KMS-11 (cell line): ENCODE data around the gene RNASEL.

Source experiments
- H2AFZ ChIP-seq: fragments of 200-600 bp; sonication (generic); 2 replicates; pipeline ENCODE4 v1.6.1; 2016; ENCODE audit warnings: antibody characterized with exemption, mixed run types, low read depth
- H3K27ac ChIP-seq: fragments of 200-600 bp; sonication (generic); 2 replicates; pipeline ENCODE4 v1.6.1; 2016; ENCODE audit warnings: mild to moderate bottlenecking, mixed run types
- H3K27me3 ChIP-seq: fragments of 200-600 bp; sonication (generic); 2 replicates; pipeline ENCODE4 v1.6.1; 2017; ENCODE audit warnings: mild to moderate bottlenecking, low read depth, mixed run types, moderate library complexity; ENCODE audit not compliant: insufficient read depth
- H3K36me3 ChIP-seq: fragments of 200-600 bp; sonication (generic); 2 replicates; pipeline ENCODE4 v1.6.1; 2017; ENCODE audit warnings: mild to moderate bottlenecking, mixed run types; ENCODE audit not compliant: insufficient read depth
- H3K4me1 ChIP-seq: fragments of 200-600 bp; sonication (generic); 2 replicates; pipeline ENCODE4 v1.6.1; 2016; ENCODE audit warnings: mild to moderate bottlenecking, low read depth, mixed run types; ENCODE audit not compliant: poor library complexity, severe bottlenecking
- H3K4me2 ChIP-seq: fragments of 200-600 bp; sonication (generic); 2 replicates; pipeline ENCODE4 v1.7.0; 2016; ENCODE audit warnings: mild to moderate bottlenecking, mixed run types
- H3K4me3 ChIP-seq: fragments of 200-600 bp; sonication (generic); IDR thresholded peaks from 2 replicates; pipeline ENCODE4 v1.6.1; 2017; ENCODE audit warnings: low read depth, low read length, mixed read lengths; ENCODE audit not compliant: insufficient read depth
- H3K79me2 ChIP-seq: fragments of 200-600 bp; sonication (generic); 2 replicates; pipeline ENCODE4 v1.6.1; 2016; ENCODE audit warnings: low read depth, mixed run types; ENCODE audit not compliant: insufficient read depth
- H3K9ac ChIP-seq: fragments of 200-600 bp; sonication (generic); 2 replicates; pipeline ENCODE4 v1.6.1; 2016; ENCODE audit warnings: mild to moderate bottlenecking, mixed run types
- H4K20me1 ChIP-seq: fragments of 200-600 bp; sonication (generic); 2 replicates; pipeline ENCODE4 v1.6.1; 2016; ENCODE audit warnings: mild to moderate bottlenecking, mixed run types; ENCODE audit not compliant: insufficient read depth
- CTCF ChIP-seq: fragments of 200-600 bp; sonication (generic); conservative IDR thresholded peaks from 2 replicates; pipeline ENCODE4 v1.6.1; 2017; ENCODE audit warnings: low read depth, mild to moderate bottlenecking, antibody characterized with exemption, low read length, moderate library complexity, mixed read lengths

The RNASEL gene

GRCh38 chr1:182604175-182605164 lies 15.4 kb upstream of the RNASEL start, which contains the start of gene RGS16:
RGS16 (minus strand) TSS chr1:182604389; CDS start chr1:182604259, 130 bp downstream.
- peak within 1 kb of the TSS; percentile 74 for H3K4me2 ChIP-seq
- no peak for TF ChIP-seq CTCF
- peak within 1 kb of the TSS; percentile 45 for H3K27ac ChIP-seq
- H4K20me1 ChIP-seq: peaks cover 18% of the 10 kb centered on the region
- peak within 1 kb of the TSS; percentile 96 for H3K4me3 ChIP-seq
- H3K27me3 ChIP-seq: peaks cover 2% of the 10 kb centered on the region; the same call in 1 of the 2 replicates
- peaks cover 68% of the 10 kb centered on the region for H3K4me1 ChIP-seq
- H3K79me2 ChIP-seq: peaks cover 33% of the 10 kb centered on the region
- peak within 1 kb of the TSS; percentile 56 for H2AFZ ChIP-seq
- peak within 1 kb of the TSS; percentile 74 for H3K9ac ChIP-seq
- peaks cover 17% of the 10 kb centered on the region; the same call in 1 of the 2 replicates for H3K36me3 ChIP-seq

DNA sequence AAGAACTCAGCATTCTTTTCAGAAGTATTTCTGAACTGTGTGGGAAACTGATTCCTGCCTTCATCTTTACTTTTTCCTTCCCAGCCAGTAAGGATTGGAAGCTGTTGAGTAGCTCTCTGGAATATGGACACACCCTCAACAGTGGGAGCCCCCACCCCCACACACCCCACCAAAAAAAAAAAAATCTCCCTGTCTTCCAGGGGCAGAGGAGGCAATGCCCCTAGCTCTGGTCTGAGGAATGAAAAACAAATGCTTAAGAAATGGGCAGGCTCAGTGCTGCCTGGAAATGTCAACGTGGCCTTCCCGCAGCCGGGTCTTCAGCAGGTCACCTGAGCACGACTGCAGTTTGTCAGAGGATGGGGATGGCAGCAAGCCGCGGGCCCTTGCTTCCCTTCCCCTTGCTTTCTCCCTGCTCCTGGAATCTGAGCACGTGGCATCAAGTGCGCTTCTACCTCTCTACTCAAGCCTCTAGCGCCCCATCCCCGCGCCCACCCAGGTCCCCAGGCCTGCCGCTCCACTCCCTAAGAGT lies 14.7 kb upstream of the RNASEL start:
- peak overlapping the region; percentile 96 for H3K4me3 ChIP-seq
- H3K27ac ChIP-seq: peak overlapping the region; percentile 45
- H3K4me1 ChIP-seq: peaks cover 60% of the 10 kb centered on the region
- peaks cover 17% of the 10 kb centered on the region; the same call in 1 of the 2 replicates for H3K36me3 ChIP-seq
- H3K79me2 ChIP-seq: peaks cover 33% of the 10 kb centered on the region
- peak overlapping the region; percentile 56 for H2AFZ ChIP-seq
- H3K4me2 ChIP-seq: peak overlapping the region; percentile 74
- H3K27me3 ChIP-seq: peaks cover 2% of the 10 kb centered on the region; the same call in 1 of the 2 replicates
- peaks cover 20% of the 10 kb centered on the region for H4K20me1 ChIP-seq
- TF ChIP-seq CTCF: 0 out of 2 replicates have a peak, but pooled peaks have one; percentile 10
- H3K9ac ChIP-seq: peak overlapping the region; percentile 74

DNA sequence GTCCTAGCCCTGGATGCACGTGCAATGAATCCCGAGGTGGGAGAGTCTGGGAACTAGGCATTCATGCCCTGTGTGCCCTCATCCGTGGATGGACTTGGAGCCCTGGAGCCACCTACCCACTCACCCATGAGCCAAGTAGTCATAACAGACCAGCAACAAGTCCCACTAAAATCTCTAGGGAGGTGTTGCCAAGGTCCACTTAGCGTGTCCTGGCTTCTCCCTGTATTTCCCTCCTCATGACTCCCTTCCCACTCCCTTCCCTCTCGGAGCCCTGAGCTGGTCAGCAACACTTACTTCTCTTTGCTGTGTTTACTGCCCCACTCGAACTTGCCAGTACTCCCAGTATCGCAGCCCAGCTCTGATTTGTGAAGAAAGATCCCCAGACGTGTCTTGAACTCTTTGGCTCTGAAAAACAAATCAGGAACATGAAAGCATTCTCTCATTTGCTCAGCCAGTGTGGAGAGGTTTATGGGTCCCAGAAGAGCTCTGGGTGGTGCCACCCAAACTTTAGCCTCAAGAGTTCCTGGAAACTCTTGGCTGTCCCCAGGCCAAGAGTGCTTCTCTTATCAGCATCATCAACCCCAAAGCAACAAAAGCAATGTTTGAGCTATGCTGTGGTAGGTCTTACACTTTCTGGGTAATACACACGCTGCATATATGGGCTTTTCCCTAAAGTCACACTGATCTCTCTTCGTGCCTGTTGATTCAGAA lies 14.0 kb upstream of the RNASEL start:
- Histone ChIP-seq H3K79me2 (peaks cover 33% of the 10 kb centered on the region), H4K20me1 (peaks cover 20% of the 10 kb centered on the region), H3K4me1 (peaks cover 54% of the 10 kb centered on the region), H3K27me3 (peaks cover 2% of the 10 kb centered on the region; the same call in 1 of the 2 replicates), H3K4me2 (peak overlapping the region; percentile 74), H2AFZ (0 out of 2 replicates have a peak overlapping the region, but pooled peaks have one; percentile 56), H3K27ac (peak overlapping the region; percentile 45; the same call in 1 of the 2 replicates), H3K36me3 (peaks cover 17% of the 10 kb centered on the region; the same call in 1 of the 2 replicates), H3K4me3 (peak overlapping the region; percentile 96), H3K9ac (peak overlapping the region; percentile 74)
- TF ChIP-seq CTCF: no peak

GRCh38 chr1:182601913-182602312 lies 12.9 kb upstream of the RNASEL start:
- H3K4me3 ChIP-seq: peak overlapping the region; percentile 41

More at GRCh38 chr1:182601913-182602312, 12.9 kb upstream of the RNASEL start:
- Histone ChIP-seq H3K27ac (no peak overlapping the region), H3K9ac (peak overlapping the region; percentile 74; the same call in 1 of the 2 replicates), H4K20me1 (peaks cover 20% of the 10 kb centered on the region), H3K4me2 (peak overlapping the region; percentile 74), H3K4me1 (peaks cover 42% of the 10 kb centered on the region), H2AFZ (no peak overlapping the region), H3K36me3 (peaks cover 17% of the 10 kb centered on the region; the same call in 1 of the 2 replicates), H3K27me3 (peaks cover 2% of the 10 kb centered on the region; the same call in 1 of the 2 replicates), H3K79me2 (peaks cover 33% of the 10 kb centered on the region)
- TF ChIP-seq CTCF: no peak
